GM21528 (cell line): ENCODE data around the gene FAM117B.
"Not testable (repeated sequence)": the region's sequence is repeated elsewhere in the genome, so short reads cannot be mapped to it uniquely, and the experiment has no call there.

Experiments used
- ATAC-seq: cut with Tn5 transposase; IDR thresholded peaks from one replicate; pipeline ENCODE4 v1.9.1; 2021; ENCODE audit warnings: mild to moderate bottlenecking, moderate library complexity; ENCODE audit not compliant: unreplicated experiment, low FRiP score

Gene FAM117B

DNA sequence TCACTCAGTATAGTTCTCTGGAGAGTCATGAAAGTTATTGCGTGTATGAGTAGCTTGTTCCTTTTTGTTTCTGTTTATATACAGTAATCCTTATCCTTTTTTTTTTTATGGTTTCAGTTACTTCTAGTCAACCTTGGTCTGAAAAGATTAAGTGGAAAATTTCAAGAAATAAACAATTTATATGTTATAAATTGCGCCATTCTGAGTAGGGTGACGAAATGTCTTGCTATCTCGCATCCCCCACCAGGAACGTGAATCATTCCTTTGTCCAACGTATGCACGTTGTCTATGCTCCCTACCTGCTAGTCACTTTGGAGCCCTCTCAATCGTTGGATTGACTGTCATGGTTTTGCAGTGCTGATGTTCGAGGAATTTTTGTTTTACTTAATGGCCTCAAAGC, 60.4 kb downstream of the FAM117B start:
- no peak for ATAC-seq

DNA sequence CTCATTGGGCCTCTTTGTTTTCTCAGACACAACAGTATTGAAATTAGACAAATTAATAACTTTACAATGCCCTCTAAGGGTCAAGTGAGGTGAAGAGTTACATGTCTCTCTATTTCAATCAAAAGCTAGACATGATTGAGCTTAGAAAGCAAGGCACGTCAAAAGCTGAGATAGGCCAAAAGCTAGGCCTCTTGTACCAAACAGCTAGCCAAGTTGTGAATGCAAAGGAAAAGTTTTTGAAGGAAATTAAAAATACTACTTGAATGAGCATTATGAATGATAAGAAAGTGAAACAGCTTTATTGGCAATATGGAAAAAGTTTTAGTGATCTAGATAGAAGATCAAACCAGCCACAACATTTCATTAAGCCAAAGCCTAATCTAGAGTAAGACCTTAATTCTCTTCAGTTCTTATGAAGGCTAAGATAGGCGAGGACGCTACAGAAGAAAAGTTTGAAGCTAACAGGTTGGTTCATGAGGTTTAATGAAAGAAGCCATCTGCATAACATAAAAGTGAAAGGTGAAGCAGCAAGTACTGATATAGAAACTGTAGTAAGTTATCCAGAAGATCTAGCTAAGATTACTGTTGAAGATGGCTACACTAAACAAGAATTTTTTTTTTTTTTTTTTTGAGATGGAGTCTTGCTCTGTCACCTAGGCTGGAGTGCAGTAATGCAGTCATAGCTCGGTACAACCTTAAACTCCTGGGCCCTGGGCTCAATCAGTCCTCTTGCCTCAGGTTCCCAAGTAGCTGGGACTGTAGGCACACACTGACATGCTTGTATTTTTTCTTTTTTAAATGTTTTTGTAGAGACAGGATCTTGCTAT, 65.5 kb downstream of the FAM117B start:
- ATAC-seq = no peak

DNA sequence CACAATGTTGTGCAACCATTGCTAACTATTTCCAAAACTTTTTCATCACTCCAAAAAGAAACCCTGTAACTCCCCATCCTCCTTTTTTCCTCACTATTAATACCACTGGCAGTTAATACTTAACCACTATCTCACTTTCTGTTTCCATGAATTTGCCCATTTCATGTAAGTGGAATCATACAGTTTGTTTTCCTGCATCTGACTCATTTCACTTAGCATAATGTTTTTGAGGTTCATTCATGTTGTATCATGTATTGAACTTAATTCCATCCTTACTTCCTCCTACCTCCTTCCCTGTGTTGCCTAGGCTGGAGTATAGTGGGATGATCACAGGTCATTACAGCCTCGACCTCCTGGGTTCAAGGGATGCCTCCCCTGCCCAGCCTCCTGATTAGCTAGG, 68.3 kb downstream of the FAM117B start:
- no peak for ATAC-seq

DNA sequence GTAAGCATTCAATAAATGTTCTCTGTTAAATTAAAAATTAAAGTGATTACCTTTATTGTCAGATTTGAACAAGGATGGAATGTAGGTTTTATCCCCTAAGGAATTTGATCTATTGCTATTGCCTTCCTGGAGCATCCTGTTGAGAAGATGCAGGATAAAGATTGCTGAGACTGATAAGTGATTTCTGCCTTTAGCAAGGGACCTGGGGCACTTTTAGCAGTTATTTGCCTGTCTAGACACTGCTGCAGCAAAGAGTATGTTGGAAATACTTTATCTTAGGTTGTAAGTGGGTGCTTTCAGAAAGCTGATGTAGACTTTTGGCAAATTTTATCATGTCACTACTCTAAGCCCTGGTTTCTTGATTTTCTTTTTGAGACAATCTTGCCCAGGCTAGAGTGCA, 69.5 kb downstream of the FAM117B start:
- no peak for ATAC-seq

DNA sequence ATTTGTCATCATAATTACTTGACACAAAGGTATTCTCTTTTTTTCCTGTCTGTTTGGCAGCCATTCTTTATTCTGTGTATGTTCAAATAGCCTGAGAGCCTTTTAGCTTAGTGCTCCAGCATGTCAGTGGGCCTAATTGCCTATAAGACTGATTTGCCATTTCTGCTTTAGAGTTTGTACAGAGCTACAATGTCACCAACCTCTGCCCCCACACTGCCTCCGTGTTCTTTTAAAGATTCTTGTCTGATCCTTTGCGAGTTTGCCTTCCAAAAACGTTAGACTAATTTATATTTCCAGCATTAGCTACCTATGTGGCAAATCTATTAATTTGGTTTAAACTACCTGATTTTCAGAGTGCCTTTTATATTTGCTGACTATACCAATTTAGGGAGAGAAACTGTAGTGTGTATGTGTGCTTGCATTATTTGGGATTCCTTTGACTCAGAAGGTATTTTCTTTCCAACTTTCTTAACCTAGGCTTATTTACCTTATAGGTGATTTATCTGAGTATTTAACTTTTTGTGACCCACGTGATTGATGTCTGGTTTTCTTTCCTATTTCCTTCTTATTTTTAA, 70.8 kb downstream of the FAM117B start:
- ATAC-seq = no peak

DNA sequence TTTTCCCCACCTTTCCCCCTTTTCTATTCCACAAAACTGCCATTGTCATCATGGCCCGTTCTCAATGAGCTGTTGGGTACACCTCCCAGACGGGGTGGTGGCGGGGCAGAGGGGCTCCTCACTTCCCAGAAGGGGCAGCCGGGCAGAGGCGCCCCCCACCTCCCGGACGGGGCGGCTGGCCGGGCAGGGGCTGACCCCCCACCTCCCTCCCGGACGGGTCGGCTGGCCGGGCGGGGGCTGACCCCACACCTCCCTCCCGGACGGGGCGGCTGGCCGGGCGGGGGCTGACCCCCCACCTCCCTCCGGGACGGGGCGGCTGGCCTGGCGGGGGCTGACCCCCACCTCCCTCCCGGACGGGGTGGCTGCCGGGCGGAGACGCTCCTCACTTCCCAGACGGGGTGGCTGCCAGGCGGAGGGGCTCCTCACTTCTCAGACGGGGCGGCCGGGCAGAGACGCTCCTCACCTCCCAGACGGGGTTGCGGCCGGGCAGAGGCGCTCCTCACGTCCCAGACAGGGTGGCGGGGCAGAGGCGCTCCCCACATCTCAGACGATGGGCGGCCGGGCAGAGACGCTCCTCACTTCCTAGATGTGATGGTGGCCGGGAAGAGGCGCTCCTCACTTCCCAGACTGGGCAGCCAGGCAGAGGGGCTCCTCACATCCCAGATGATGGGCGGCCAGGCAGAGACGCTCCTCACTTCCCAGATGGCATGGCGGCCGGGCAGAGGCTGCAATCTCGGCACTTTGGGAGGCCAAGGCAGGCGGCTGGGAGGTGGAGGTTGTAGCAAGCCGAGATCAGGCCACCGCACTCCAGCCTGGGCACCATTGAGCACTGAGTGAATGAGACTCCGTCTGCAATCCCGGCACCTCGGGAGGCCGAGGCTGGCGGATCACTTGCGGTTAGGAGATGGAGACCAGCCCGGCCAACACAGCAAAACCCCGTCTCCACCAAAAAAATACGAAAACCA, 80.5 kb downstream of the FAM117B start:
- not testable (repeated sequence) for ATAC-seq

- no peak for ATAC-seq
Measured at GRCh38 chr2:202716114-202716718, 81.4 kb downstream of the FAM117B start.

DNA sequence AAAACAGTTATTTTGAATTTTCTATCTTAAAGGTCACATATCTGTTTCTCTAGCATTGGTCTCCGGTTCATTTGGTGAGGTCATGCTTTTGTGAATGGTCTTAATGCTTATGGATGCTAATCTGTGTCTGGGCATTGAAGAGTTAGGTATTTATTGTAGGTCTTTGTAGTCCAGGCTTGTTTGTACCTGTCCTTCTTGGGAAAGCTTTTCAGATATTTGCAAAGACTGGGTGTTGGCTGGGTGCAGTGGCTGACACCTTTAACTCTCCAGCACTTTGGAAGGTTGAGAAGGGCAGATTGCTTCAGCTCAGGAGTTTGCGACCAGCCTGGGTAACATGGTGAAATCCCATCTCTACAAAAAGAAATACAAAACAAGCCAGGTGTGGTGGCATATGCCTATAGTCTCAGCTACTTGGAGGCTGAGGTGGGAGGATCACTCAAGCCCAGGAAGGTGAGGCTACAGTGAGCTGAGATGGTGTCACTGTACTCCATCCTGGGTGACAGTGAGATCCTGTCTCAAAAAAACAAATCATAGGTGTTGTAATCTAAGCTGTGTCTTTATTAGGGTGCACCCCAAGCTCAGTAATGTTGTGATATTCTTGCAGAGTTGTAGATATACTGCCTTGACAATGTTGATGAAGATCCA, 82.3 kb downstream of the FAM117B start:
- no peak for ATAC-seq

DNA sequence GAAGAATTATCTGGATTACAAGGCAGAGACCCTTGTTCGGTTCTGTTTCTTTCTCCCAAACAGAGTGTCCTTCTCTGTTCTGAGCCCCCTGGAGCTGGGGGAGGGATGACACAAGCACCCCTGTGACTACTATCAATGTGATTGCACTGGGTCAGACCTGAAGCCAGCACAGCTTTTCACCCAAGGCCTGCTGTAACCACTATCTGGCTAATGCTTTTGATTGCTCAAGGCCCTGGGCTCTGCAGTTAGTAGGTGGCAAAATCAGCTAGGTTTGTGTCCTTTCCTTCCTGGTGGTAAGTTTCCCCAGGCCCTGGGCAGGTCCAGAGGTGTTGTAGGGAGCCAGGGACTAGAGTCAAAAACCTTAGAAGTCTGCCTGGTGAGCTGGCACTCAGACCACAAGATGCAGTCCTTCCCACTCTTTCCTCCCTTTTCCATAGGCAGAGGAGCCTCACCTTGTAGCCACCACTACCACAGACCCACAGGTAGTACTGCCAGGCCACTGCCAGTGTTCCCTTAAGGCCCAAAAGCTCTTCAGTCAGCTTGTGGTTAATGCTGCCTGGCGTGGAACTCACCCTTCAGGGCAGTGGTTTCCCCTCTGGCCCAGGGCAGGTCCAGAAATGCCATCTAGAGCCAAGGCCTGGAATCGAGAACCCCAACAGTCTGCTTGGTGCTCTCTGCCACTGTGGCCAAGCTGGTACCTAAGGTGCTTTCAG, 83.0 kb downstream of the FAM117B start:
- ATAC-seq = no peak

DNA sequence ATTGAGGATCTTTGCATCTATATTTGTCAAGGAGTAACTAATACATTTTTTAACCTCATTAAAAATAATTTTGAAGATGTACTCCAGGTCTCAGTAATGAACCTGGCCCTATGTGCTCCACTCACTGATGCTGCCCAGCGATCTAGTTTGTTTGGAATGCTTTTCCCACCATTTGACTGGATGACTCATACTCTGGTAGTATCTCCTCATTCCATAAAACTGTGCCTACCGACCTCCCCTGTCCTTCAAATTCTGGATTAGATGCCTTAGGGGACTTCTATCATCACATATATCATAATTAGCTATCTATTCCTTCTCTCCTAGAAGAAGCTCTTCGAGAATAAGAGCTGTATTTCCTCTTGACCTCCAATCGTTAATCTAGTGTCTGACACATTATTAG, 83.8 kb downstream of the FAM117B start:
- no peak for ATAC-seq

GRCh38 chr2:202720226-202720625, 85.5 kb downstream of the FAM117B start:
- no peak for ATAC-seq

GRCh38 chr2:202721621-202722020, 86.9 kb downstream of the FAM117B start:
- ATAC-seq = no peak

DNA sequence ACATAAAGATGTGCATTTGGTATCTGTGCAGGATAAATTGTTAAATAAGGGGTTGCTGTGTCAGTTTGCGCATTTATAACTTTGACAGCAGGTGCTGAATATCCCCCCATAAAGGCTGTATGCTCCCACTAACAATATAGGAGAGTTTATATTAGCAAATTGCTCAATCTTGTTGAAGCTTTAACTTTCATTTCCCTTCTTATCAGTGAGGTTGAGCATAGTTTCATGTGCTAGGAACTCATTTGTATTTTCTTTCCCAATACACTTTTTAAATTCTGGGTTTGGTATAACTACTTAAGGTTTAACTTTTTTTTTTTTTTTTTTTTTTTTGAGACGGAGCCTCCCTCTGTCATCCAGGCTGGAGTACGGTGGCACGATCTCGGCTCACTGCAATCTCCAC, 89.0 kb downstream of the FAM117B start:
- no peak for ATAC-seq

DNA sequence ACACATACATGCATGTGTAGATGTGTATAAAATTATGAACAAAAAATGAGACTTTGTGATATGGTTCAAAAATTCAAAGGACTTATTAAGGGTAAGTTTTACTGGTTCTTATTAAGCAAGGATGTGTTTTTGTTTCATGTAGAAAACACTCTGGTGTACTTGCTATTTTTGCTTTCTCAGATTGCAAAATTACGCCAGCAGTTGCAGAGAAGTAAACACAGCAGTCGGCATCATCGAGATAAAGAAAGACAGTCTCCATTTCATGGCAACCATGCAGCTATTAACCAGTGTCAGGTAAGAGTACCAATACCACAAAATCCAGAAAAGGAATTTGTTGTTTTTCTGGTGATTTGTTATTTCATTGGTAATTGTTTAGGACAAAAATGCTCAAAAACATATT, 91.3 kb downstream of the FAM117B start:
- no peak for ATAC-seq

- no peak for ATAC-seq
Measured at GRCh38 chr2:202736826-202737225, 102.1 kb downstream of the FAM117B start.

GRCh38 chr2:202743613-202744012, 108.8 kb downstream of the FAM117B start:
- no peak for ATAC-seq

DNA sequence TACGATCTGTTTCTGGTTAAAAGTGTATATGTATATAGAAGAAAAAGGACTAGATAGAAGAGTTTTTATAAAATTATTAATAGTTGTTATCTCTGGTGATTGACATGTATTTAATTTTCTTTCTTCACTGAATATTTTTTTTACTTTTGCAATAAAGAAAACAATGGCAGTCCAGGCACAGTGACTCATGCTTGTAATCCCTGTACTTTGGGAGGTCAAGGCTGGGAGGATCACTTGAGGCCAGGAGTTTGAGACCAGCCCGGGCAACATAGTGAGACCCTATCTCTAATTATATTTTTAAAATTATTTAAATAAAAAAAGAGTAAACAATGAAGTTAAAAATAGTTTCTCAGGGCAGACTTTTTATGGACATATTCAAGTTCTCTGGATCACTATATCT, 114.7 kb downstream of the FAM117B start:
- ATAC-seq = no peak

DNA sequence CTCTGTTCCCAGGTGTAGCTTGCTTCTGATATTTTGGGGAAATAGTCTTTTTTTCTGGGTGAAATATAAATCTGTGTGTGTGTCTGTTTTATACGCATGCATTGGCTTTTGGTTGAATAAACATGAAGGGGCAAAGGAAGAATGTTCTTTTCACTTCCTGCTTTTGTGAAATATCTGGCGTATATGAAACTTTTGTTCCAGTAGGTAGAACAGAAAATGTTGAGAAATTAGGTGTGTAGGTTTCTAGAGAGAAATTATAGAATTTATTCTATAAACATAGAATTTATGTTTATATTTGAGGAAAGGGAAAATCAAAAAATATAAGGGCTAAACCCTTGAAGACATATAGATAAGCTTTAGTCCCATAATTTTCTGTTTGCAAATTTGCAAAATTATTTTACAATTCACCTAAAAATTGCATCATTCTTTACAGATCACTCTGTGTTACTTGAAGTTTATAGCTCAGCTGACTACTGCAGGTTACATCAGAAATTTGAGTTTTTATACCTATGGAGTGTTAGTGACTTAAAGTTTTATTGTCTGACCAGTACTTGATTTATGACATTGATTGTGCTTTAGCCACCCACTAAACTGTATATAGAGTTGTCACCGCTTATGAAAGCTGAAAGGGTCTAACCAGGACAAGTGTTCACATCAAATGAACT, 116.1 kb downstream of the FAM117B start:
- ATAC-seq = no peak

DNA sequence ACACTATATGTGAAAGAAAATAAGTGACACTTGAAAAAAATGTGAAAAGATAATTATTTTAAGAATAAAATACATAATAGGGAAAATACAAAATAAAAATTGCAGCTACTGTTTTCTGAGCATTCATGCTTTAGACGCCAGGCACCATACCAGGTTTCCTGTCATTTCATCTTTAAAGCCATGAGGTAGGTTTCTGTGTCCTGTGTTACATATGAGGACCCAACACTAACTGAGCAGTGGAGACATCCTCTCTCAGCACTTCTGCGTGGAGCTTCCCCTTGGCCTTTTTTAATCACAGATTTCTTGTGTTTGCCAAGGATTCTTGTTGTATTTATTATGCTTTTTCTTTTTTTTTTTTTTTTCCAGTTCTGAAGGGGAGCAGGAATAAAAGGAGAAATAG, 117.3 kb downstream of the FAM117B start:
- no peak for ATAC-seq
